ENCODE results near the gene TRABD2B. TPM values are rescaled to one million over a fixed set of nuclear protein-coding genes. Genes with fewer than 3 reads are reported as not detected.
A peak's percentile ranks its signal among the peaks of the same experiment; 100 is the strongest.

TRABD2B gene
- total RNA-seq, 1 experiment from 2014 or later: 2.0 TPM

DNA sequence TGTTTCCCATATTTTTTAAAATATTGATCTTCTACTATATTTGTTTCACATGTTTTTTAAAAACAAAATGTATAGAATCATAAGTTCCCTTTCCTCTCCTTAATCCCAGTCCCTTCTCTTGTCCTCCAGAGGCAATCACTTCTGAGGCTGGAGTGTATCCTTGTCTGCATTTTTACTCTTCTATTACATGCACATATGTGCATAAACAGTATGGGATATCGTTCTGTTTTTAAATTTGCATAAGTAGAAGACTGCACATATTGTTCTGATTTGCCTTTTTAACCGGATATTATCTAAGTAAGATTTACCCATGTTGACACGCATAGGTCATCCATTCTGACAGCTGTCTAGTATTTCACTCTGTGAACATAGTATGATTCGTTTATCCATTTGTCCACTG lies 142.0 kb downstream of the TRABD2B start:
- Histone ChIP-seq H3K4me3 (ENCODE audit: insufficient read depth, low read depth, low read length) (no peak overlapping the region), H3K27me3 (ENCODE audit: control insufficient read depth, insufficient read depth, low read length) (no peaks in the 10 kb centered on the region), H3K36me3 (replicated peaks; ENCODE audit: control insufficient read depth, insufficient read depth, low read length) (no peaks in the 10 kb centered on the region)
- DNase-seq: no peak

DNA sequence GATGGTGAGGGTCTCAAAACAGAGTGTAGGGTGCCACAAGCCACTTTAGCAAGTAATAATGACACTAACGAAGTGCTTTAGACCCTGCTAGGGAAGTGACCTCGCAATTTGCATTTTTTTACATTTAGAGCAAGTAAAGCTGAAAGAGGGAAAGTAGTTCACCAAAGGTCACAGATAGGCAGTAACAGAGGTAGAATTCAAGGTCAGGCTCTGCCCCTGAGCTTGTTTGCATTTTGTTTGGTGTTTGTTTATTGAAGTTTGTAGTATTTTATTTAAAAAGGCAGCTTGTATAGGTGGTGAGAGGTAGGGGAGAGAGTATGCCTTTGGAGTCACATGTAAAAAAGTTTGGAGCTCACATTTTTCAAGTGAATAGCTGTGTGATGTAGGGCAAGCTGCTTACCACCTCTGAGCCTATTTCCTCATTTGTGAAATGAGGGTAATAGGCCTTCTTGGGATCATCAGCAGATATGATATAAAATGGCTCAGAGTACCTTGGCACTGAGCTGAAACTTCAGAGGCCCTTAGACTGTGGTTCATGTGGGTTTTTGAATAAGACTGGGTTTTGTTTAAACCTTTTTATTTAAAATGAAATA lies 142.5 kb downstream of the TRABD2B start:
- Histone ChIP-seq H3K36me3 (replicated peaks; ENCODE audit: control insufficient read depth, insufficient read depth, low read length) (no peaks in the 10 kb centered on the region), H3K4me3 (ENCODE audit: insufficient read depth, low read depth, low read length) (no peak overlapping the region), H3K27me3 (ENCODE audit: control insufficient read depth, insufficient read depth, low read length) (no peaks in the 10 kb centered on the region)
- DNase-seq: no peak

DNA sequence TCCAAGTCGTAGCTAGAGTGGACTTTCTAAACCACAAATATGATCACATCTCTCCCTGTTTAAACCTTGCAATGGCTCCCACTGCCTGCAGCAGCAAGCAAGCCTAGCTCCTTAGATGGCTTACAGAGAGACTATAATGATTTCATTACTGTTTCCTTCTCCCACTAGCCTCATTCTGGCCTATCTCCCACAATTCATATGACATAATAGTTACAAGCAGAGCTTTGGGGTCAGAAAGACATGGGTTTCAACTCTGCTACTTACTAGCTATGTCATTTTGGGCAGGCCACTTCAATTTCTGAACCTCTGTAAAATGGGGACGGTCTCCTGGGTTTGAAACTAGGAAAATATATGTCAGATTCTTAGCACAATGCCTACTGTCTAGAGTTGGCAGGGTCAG lies 143.3 kb downstream of the TRABD2B start:
- Histone ChIP-seq H3K27me3 (ENCODE audit: control insufficient read depth, insufficient read depth, low read length) (no peaks in the 10 kb centered on the region), H3K4me3 (ENCODE audit: insufficient read depth, low read depth, low read length) (no peak overlapping the region), H3K36me3 (replicated peaks; ENCODE audit: control insufficient read depth, insufficient read depth, low read length) (no peaks in the 10 kb centered on the region)
- no peak for DNase-seq

DNA sequence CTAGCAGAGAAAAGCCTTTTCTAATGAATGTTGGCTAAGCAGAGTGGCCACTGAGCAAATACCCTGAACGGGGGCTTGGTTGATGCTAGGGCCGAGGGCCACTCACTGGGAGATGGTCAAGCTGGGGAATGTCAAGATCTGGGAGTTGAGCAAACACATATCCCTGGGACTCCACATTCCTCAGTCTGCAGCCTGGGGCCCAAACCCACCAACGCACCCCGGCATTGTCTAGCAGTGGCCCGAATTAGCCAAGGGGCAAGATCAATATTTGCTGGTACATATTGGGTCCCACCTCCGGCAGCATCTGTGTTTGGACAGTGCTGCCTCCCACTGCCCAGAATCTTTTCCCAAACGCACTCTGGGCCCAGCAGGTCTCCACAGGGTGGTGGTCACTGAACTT lies 144.1 kb downstream of the TRABD2B start:
- Histone ChIP-seq H3K36me3 (replicated peaks; ENCODE audit: control insufficient read depth, insufficient read depth, low read length) (no peaks in the 10 kb centered on the region), H3K27me3 (ENCODE audit: control insufficient read depth, insufficient read depth, low read length) (no peaks in the 10 kb centered on the region), H3K4me3 (ENCODE audit: insufficient read depth, low read depth, low read length) (no peak overlapping the region)
- DNase-seq: no peak

DNA sequence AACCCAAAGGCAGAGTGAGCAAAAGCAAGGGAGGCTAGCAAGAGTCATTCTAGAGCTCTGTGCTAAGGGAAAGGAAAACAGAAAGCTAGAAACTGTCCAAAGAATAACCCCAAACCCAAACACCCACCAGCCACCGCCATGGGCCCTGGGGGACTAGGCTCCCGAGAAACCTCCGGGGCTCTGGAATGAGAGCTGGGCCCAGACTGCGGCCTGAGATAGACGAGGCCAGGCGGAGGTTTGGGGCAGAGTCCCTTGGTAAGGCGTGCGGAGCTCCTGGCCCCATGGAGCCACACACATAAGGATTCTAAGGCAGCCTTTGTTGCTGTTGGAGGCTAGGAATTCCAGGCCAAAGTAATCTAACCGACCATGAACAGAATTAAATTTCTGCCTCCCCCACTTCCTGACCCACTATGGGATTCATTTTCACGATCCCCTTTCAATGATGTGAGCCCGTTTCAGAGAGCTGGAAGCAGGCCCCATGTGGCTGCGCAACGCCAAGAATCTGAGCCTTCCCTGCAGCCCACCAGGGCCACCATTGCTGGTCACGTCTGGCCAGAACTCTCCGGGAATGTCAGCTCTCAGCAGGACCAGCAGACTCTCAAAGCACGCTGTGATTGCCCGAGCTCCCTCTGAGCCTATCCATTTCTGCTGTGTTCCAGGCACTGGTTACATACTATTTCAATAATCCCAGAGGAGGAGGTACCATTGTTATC lies 145.0 kb downstream of the TRABD2B start:
- DNase-seq: no peak
- Histone ChIP-seq H3K36me3 (replicated peaks; ENCODE audit: control insufficient read depth, insufficient read depth, low read length) (no peaks in the 10 kb centered on the region), H3K4me3 (ENCODE audit: insufficient read depth, low read depth, low read length) (no peak overlapping the region)

DNA sequence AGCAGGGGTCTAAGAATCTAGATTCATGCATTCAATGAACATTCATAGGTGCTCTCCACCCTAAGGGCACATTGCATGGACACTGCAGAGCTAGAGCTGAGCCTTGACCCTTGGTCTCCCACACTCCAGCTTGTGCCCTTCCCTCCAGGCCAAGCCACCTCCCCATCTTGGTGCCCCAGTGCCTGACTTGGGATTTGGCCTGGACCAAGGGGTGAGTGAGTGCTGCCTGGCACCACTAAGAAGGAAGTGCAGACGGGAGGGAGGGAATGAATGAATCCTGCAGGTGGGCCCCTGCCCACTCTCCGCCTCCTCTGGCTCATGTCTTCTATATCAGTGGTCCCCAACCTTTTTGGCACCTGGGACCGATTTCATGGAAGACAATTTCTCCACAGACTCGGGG lies 146.7 kb downstream of the TRABD2B start:
- DNase-seq: no peak
- Histone ChIP-seq H3K36me3 (replicated peaks; ENCODE audit: control insufficient read depth, insufficient read depth, low read length) (no peaks in the 10 kb centered on the region), H3K4me3 (ENCODE audit: insufficient read depth, low read depth, low read length) (no peak overlapping the region), H3K27me3 (ENCODE audit: control insufficient read depth, insufficient read depth, low read length) (no peaks in the 10 kb centered on the region)

More for the DNA sequence above, 145.0 kb downstream of the TRABD2B start:
- no peaks in the 10 kb centered on the region for H3K27me3 ChIP-seq (ENCODE audit: control insufficient read depth, insufficient read depth, low read length)

DNA sequence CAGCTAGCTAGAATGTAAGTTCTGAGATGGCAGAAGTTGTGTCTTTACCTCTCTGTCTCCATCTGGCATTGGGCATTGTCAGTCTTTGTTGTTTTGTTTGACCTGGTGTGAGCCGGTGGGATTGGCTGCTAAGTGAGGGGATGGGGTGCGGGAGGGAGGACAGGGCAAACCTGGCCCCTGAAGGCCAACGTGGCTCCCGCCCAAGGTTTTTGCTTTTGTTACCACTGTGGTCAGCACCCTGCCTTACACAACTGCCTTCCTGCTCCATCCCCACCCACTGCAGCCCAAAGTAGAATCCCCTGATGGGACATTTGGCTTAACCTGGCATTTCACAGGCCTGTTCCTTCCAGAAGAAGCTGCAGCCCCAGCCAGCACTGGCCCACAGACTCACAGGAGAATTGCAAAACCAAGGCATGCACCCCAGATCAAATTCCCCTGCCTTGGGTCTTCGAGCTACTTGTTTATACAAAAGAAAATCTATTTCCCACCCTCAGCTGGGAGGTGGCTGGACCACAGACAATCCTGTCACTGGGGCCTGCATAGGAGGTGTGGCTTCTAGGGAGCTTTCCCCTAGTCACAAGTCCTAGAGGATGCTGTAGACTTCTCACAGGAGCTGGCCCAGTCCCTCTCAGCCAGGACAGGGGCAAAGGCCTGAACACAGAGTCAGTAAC lies 147.5 kb downstream of the TRABD2B start:
- Histone ChIP-seq H3K4me3 (ENCODE audit: insufficient read depth, low read depth, low read length) (no peak overlapping the region), H3K27me3 (ENCODE audit: control insufficient read depth, insufficient read depth, low read length) (no peaks in the 10 kb centered on the region), H3K36me3 (replicated peaks; ENCODE audit: control insufficient read depth, insufficient read depth, low read length) (no peaks in the 10 kb centered on the region)
- no peak for DNase-seq

DNA sequence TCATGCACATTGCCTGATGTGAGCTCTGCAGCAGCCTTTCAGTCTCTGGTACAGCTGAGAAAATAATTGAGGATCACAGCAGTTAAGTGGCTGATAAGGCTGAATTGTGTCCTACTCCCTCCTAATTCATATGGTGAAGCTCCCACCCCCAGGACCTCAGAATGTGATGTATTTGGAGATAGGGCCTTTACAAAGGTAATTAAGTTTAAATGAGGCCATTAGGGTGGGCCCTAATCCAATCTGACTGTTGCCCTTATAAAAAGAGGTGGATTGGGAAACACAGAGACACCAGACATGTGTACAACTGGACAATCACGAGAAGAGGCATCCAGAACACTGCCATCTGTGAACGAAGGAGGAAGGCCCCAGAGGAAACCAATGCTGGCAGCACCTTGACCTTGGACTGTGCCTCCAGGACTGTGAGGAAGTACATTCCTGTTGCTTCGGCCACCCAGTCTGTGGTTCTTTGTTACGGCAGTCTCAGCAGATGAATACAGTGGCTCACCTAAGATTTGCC lies 148.1 kb downstream of the TRABD2B start:
- Histone ChIP-seq H3K36me3 (replicated peaks; ENCODE audit: control insufficient read depth, insufficient read depth, low read length) (no peaks in the 10 kb centered on the region), H3K4me3 (ENCODE audit: insufficient read depth, low read depth, low read length) (no peak overlapping the region), H3K27me3 (ENCODE audit: control insufficient read depth, insufficient read depth, low read length) (no peaks in the 10 kb centered on the region)
- no peak for DNase-seq

DNA sequence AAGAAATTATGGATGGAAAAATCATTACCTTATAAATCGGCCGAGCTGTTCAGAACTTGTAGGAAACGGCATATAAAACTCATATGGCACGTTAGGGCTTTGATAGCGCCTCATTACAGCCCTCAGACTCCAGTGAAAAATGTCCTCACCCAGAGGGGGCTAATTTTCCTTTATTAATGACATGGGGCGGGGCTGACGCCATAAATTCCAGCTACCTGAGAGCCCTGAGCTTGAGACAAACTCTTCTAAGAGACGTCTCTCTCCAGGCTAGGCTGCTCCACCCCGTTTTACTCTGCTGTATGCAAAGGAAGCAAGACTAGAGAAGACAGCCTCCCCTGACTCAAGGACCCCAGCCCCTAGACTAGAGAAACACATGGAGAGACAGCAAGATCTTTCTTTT lies 149.4 kb downstream of the TRABD2B start:
- DNase-seq: no peak
- no peaks in the 10 kb centered on the region for H3K36me3 ChIP-seq (replicated peaks; ENCODE audit: control insufficient read depth, insufficient read depth, low read length)
- no peaks in the 10 kb centered on the region for H3K27me3 ChIP-seq (ENCODE audit: control insufficient read depth, insufficient read depth, low read length)
- H3K4me3 ChIP-seq (ENCODE audit: insufficient read depth, low read depth, low read length): no peak overlapping the region

DNA sequence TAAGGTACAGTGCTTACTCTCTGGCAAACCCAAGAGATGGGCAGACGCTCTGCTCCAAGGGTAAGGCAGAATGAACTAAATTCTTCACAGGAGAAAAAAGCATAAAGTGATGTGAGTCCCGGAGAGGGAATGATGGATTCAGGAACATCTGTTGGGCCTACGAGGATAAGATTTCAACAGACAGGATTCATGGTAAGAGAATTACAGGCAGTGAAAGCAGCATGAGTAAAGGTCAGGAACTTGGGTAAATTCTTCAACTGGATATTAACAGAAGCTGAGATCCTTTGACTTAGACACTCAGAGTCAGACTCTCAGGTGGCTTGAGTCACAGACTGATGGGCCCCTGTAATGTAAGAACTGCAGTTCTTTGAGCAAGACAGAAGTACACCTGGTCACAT lies 152.6 kb downstream of the TRABD2B start:
- no peaks in the 10 kb centered on the region for H3K27me3 ChIP-seq (ENCODE audit: control insufficient read depth, insufficient read depth, low read length)
- no peaks in the 10 kb centered on the region for H3K36me3 ChIP-seq (replicated peaks; ENCODE audit: control insufficient read depth, insufficient read depth, low read length)
- H3K4me3 ChIP-seq (ENCODE audit: insufficient read depth, low read depth, low read length): no peak overlapping the region
- no peak for DNase-seq

DNA sequence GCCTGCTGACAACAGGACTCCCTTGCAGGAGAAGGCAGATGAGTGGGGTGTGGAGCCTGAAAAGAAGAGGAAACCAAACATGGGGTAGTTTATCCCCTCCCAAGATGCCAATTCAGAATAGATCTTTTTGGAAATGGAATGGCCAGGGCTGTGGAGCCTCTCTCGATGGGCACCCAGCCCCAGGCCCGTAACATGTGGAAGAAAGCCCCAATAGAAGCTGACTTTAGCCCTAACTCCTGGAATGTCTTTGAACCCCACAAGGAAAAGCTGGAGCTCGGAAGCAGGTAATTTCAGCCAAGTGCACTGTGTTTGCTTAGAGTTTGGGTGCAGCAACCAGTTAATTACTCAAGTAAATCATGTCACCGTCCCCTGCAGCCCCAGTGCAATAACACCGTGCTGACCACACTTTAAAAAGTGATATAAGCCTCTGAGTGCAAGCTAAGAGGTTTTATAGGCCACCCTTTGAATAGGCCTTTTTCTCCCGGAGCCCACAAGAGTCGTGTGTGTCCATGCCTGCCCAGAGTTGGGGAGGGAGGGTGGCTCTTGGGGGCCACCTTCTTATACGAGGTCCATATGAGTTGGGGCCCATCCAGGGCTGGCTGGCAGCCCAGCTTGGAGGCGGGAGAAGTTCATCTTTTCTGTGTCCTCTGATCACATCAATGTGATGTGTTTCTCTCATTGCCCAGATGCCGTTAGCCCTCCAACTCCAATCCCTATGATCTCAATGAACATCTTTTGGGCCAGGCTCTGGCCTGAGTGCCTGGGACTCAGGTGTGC lies 153.2 kb downstream of the TRABD2B start:
- no peaks in the 10 kb centered on the region for H3K27me3 ChIP-seq (ENCODE audit: control insufficient read depth, insufficient read depth, low read length)
- no peaks in the 10 kb centered on the region for H3K36me3 ChIP-seq (replicated peaks; ENCODE audit: control insufficient read depth, insufficient read depth, low read length)
- no peak overlapping the region for H3K4me3 ChIP-seq (ENCODE audit: insufficient read depth, low read depth, low read length)
- no peak for DNase-seq

DNA sequence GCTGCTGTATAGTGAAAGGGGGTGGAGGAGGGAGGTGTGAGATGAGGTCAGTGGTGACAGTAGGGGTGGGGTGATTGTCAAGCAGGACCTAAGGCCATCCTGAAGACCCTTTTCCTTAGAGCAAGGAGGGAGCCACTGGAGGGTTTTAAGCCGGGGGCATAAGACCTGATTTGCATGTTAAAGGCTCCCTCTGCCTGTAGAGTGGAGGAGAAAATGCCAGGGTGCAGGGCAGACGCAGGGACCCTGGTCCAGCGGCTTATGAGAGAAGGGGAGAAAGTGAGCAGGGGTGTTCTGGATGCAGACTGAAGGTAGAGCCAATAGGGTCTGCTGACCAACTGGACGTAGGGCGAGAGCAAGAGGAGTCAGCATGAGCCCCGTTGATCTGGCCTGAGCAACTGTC lies 154.1 kb downstream of the TRABD2B start:
- peak; percentile 53 for DNase-seq
- H3K27me3 ChIP-seq (ENCODE audit: control insufficient read depth, insufficient read depth, low read length): no peaks in the 10 kb centered on the region
- H3K4me3 ChIP-seq (ENCODE audit: insufficient read depth, low read depth, low read length): no peak overlapping the region
- no peaks in the 10 kb centered on the region for H3K36me3 ChIP-seq (replicated peaks; ENCODE audit: control insufficient read depth, insufficient read depth, low read length)

DNA sequence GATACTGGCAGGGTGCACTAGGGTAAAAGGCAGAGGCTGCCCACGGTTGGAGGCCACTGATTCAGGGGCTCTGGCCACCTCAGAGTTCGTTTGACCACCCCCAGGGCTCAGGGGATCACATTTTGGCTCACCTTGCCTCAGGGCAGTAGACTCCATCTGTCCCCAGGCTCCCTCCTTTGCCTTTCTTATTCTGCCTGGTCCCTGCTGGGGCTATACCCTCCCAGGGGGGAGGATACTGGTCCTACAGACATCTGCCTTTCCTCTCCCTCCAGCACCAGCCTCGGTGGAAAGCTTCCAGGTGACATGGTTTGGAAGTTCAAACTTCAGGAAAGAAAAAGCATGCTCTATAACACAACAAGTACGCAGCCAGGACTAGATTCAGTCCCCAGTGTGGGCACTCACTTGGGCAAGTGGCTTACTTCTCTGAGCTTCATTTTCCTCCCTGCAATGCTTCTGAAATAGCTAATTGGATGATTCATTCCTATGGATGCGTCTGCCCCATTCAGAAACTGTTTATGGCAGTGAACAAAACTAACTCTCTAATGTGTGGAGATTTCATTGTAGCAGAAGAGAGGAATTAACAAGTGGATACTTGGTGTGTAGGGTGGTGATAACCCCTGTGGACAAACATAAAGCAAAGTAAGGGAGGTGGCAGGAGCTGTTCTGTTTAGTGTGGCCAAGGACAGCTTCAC lies 154.8 kb downstream of the TRABD2B start:
- no peak overlapping the region for H3K4me3 ChIP-seq (ENCODE audit: insufficient read depth, low read depth, low read length)
- DNase-seq: peak; percentile 55
- no peaks in the 10 kb centered on the region for H3K36me3 ChIP-seq (replicated peaks; ENCODE audit: control insufficient read depth, insufficient read depth, low read length)
- H3K27me3 ChIP-seq (ENCODE audit: control insufficient read depth, insufficient read depth, low read length): no peaks in the 10 kb centered on the region

DNA sequence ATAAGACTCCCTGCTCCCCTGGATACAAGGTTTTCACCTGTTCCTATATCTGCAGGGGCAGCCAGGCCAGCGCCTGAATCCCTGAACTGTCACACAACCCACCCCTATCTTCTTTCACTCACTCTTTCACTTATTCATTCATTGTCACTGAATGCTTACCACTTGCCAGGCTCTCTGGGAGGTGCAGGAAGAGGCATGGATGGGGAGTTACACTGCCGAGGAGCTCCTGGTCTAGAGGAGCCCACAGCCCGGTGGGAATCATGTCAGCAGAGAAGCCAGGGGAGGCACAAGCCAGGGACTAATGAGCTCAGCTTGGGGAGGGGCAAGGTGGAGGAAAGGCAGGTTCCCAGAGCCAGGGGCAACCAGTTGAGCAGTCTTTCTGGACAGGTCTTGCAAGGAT lies 155.8 kb downstream of the TRABD2B start:
- DNase-seq: no peak
- Histone ChIP-seq H3K36me3 (replicated peaks; ENCODE audit: control insufficient read depth, insufficient read depth, low read length) (no peaks in the 10 kb centered on the region), H3K27me3 (ENCODE audit: control insufficient read depth, insufficient read depth, low read length) (no peaks in the 10 kb centered on the region), H3K4me3 (ENCODE audit: insufficient read depth, low read depth, low read length) (no peak overlapping the region)

All from H7 (cell line).